Peyer's patch (tissue), 4 donors: ENCODE results near the gene ASXL3.

Source experiments
- POLR2A ChIP-seq, 2 donors: fragments of 450-650 bp; IDR thresholded peaks; one replicate each; pipeline ENCODE4 v1.5.1; 2017; ENCODE audit warnings: antibody characterized with exemption in 2 of 2, mild to moderate bottlenecking in 2 of 2, moderate library complexity in 2 of 2
- TF ChIP-seq, protein P1 (sequence below), 6 experiments: fragments of 450-650 bp in 4 of 6; fragments of 200-600 bp in 2 of 6; sonication (generic) in 1 of 6; IDR thresholded peaks; one replicate each; pipeline ENCODE4 v1.5.1; 2017 to 2019; ENCODE audit warnings: antibody characterized with exemption in 6 of 6, mild to moderate bottlenecking in 3 of 6, moderate library complexity in 1 of 6

DNA sequence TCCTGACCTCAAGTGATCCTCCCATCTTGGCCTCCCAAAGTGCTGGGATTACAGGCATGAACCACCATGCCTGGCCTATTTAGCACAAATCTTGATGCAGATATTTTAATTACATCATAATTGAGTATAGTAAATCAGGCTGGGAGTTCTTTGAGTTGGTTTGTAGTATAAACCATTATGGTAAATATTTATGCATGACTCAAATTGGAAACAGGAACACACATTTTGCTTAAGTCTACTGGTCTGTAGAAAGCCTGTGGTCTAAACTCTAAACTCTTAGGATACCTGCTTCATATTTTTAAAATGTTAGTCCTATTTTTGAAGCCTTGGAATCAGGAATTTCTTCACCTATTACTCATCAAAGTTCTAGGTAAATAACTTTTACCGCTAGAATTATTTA, 16.8 kb downstream of the ASXL3 start:
- TF ChIP-seq, protein P1, sequence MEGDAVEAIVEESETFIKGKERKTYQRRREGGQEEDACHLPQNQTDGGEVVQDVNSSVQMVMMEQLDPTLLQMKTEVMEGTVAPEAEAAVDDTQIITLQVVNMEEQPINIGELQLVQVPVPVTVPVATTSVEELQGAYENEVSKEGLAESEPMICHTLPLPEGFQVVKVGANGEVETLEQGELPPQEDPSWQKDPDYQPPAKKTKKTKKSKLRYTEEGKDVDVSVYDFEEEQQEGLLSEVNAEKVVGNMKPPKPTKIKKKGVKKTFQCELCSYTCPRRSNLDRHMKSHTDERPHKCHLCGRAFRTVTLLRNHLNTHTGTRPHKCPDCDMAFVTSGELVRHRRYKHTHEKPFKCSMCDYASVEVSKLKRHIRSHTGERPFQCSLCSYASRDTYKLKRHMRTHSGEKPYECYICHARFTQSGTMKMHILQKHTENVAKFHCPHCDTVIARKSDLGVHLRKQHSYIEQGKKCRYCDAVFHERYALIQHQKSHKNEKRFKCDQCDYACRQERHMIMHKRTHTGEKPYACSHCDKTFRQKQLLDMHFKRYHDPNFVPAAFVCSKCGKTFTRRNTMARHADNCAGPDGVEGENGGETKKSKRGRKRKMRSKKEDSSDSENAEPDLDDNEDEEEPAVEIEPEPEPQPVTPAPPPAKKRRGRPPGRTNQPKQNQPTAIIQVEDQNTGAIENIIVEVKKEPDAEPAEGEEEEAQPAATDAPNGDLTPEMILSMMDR (IDR thresholded peaks at IDR 0.05) = no peak
- no peak for TF ChIP-seq POLR2A (IDR thresholded peaks at IDR 0.05)
